Activated naive CD4-positive, alpha-beta T cell treated with anti-CD3 and anti-CD28 coated beads, Interleukin-2, amount 50 U/mL, for 24 hours (primary cell): Measurements from ENCODE around the gene CEND1.

Experiments used
- H3K27ac Mint-ChIP-seq: one replicate; pipeline ENCODE4 v1.8.0; 2021; ENCODE audit warnings: mild to moderate bottlenecking, mixed read lengths
- H3K27me3 Mint-ChIP-seq: one replicate; pipeline ENCODE4 v1.8.0; 2021; ENCODE audit warnings: mixed read lengths
- H3K36me3 Mint-ChIP-seq: one replicate; pipeline ENCODE4 v1.8.0; 2021; ENCODE audit warnings: mixed read lengths
- H3K4me1 Mint-ChIP-seq: one replicate; pipeline ENCODE4 v1.8.0; 2021; ENCODE audit warnings: mixed read lengths
- H3K4me3 Mint-ChIP-seq: one replicate; pipeline ENCODE4 v1.8.0; 2021; ENCODE audit warnings: mild to moderate bottlenecking, mixed read lengths
- H3K9me3 Mint-ChIP-seq: one replicate; pipeline ENCODE4 v1.8.0; 2021; ENCODE audit warnings: mixed read lengths

The CEND1 gene

DNA sequence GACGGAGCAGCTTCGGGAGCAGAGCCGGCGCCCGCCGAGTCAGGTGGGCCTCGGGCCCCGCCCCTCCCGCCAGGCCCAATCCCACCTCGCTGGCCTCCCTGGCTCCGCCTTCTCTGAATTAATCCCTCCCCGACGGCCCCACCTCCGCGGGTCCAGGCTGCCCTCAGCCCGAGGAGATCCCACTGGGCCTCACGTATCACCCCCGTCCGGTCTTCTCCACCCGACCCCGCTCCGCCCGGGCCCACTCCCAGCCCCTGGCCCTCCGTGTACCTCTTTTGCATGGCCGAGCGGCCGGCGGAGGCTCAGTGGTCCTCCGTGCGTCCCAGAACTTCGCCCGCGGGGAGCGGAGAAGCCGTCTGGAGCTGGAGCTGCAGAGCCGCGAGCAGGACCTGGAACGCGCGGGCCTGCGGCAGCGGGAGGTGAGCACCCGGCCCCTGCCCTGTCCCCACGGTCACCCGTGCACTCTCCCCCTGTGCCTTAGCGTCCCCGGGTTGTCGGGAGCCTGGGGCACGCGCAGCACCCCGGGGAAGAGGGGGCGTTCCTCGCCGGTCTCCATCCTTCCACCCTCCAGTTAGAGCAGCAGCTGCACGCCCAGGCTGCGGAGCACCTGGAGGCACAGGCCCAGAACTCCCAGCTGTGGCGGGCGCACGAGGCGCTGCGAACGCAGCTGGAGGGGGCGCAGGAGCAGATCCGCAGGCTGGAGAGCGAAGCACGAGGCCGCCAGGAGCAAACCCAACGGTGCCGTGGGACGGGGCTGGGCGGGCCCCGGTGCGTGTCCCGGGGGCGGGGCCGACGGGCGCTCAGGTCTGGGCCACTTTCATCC is 40.6 kb upstream of the CEND1 start:
- Mint-ChIP-seq H3K4me1 (peaks cover 39% of the 10 kb centered on the region), H3K27ac (no peak overlapping the region), H3K4me3 (peak overlapping the region; percentile 39), H3K36me3 (no peaks in the 10 kb centered on the region), H3K27me3 (peaks cover 10% of the 10 kb centered on the region), H3K9me3 (no peaks in the 10 kb centered on the region)

DNA sequence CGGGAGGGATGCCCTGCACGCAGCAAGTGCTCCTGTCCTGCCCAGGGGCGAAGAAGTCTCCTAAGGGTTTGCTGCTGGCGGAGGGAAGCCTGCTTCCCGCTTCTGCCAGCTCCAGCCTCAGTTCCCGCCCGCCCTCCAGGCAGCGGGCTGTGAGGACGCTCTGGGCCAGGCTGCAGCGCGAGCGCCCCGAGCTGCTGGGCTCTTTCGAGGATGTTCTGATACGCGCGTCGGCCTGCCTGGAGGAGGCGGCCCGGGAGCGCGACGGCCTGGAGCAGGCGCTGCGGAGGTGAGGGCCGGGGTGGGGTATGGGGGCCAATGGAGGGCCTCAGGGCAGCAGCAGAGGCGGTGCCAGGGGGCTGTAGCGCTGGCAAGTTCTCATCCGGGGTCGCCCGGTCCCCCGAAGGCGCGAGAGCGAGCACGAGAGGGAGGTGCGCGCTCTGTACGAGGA is 40.0 kb upstream of the CEND1 start:
- Mint-ChIP-seq H3K27me3 (peaks cover 10% of the 10 kb centered on the region), H3K9me3 (no peaks in the 10 kb centered on the region), H3K36me3 (no peaks in the 10 kb centered on the region), H3K4me1 (peaks cover 39% of the 10 kb centered on the region), H3K4me3 (peak overlapping the region; percentile 39), H3K27ac (no peak overlapping the region)

DNA sequence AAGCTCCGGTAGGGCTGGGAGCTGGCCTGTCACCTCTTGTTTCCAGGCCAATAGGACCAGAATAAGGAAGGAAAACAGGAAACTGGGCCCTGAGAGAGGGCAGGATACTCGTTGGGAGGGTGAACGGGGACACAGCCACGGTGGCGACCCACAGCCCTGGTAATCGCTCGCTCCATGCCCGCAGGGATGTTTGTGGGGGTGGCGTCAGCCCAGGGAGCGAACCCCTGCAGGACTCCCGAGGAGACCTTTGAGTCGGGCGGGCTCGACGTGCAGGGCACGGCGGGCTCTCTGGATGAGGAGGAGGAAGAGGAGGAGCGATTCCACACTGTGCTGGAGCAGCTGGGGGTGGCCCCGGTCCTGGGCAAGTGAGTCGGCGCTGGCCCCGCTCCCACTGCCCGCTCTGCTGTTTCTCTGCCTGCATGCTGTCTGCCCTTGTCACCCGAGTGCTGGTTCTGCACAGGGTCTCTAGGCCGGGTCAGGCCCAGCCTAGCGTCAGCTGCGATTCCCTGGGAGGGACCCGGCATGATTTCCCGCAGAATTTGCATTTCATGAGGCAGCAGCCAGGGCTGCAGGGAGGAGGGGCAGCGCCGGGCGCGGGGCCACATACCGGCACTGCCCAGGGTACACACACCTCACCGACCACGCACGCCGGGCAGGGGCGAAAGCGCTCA is 39.4 kb upstream of the CEND1 start:
- H3K9me3 Mint-ChIP-seq = no peaks in the 10 kb centered on the region
- H3K4me1 Mint-ChIP-seq = peaks cover 38% of the 10 kb centered on the region
- H3K27ac Mint-ChIP-seq = peak overlapping the region; percentile 35
- H3K27me3 Mint-ChIP-seq = peaks cover 10% of the 10 kb centered on the region
- H3K36me3 Mint-ChIP-seq = no peaks in the 10 kb centered on the region
- H3K4me3 Mint-ChIP-seq = peak overlapping the region; percentile 39

GRCh38 chr11:828506-829175 is 38.8 kb upstream of the CEND1 start:
- Mint-ChIP-seq H3K27me3 (peaks cover 10% of the 10 kb centered on the region), H3K36me3 (no peaks in the 10 kb centered on the region), H3K4me1 (peaks cover 32% of the 10 kb centered on the region), H3K9me3 (no peaks in the 10 kb centered on the region), H3K27ac (peak overlapping the region; percentile 35), H3K4me3 (peak overlapping the region; percentile 65)

- H3K4me1 Mint-ChIP-seq = peaks cover 32% of the 10 kb centered on the region
- peak within 1 kb of the TSS; percentile 6 for H3K27ac Mint-ChIP-seq
- peak within 1 kb of the TSS; percentile 65 for H3K4me3 Mint-ChIP-seq
- H3K9me3 Mint-ChIP-seq = no peaks in the 10 kb centered on the region
- H3K27me3 Mint-ChIP-seq = peaks cover 10% of the 10 kb centered on the region
- no peaks in the 10 kb centered on the region for H3K36me3 Mint-ChIP-seq
Measured at GRCh38 chr11:827897-828192, 38.0 kb upstream of the CEND1 start, which contains the start of gene CRACR2B. TSS of gene CRACR2B (plus strand) at chr11:827919. CDS start at chr11:828608, 689 bp downstream.

DNA sequence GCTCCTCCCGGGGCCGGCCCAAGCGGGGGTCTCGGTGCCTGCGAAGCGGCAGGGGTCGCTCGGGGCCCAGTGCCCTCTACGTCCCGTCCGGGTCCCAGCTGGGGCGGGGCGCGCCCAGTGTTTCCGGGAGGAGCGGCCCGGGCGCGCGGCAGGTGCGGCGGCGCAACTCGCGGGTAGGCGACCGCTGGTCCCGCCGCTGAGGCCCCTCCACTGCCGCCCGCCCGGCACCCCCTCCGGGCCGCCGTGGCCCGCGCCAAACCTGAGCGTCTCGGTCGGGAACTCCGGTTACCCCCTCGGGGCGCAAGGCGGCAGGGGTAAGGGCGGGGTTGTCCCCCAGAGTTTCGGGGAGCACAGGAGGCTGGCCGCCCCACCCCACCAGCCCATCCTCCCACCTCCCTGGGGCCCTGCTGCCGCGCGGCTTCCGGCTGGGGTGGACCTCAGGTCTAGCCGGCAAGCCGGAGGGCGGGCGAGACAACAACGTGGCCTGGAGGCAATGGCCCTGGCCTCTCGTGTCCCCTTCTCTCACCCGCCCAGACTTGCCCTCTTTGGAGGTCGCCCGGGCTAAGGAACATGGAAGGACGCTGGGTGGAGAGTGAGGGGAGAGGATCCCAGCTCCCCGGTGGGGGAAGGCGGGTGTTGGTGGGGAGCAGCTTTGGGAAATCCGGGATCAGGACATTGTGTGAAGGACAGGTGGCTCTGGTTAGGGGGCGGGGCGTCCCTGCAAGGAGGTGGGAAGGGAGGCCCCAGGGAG is 37.4 kb upstream of the CEND1 start:
- Mint-ChIP-seq H3K9me3 (no peaks in the 10 kb centered on the region), H3K27ac (peak overlapping the region; percentile 6), H3K36me3 (no peaks in the 10 kb centered on the region), H3K27me3 (peaks cover 10% of the 10 kb centered on the region), H3K4me1 (peaks cover 32% of the 10 kb centered on the region), H3K4me3 (peak overlapping the region; percentile 65)

DNA sequence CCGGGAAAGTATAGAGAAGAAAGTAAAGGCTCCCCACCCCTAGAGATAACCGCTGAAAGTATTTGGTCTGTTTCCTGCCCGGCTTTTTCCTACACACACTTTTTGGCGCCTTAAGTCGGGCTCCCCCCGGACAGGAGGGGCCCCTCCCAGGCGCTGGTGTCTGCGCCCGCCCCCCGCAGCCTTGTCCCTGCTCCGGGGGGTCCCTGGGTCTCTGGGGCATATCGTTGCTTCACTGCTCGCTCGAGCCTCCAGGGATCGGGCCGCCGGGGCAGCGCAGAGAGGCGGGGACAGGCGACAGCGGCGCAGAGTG is 36.9 kb upstream of the CEND1 start:
- H3K27me3 Mint-ChIP-seq = peaks cover 10% of the 10 kb centered on the region
- no peak overlapping the region for H3K27ac Mint-ChIP-seq
- H3K36me3 Mint-ChIP-seq = no peaks in the 10 kb centered on the region

GRCh38 chr11:826227-826621 is 36.3 kb upstream of the CEND1 start:
- H3K4me1 Mint-ChIP-seq = peaks cover 25% of the 10 kb centered on the region
- H3K27me3 Mint-ChIP-seq = peaks cover 9% of the 10 kb centered on the region
- H3K27ac Mint-ChIP-seq = no peak overlapping the region
- no peaks in the 10 kb centered on the region for H3K36me3 Mint-ChIP-seq
- H3K4me3 Mint-ChIP-seq = peak overlapping the region; percentile 72
- H3K9me3 Mint-ChIP-seq = no peaks in the 10 kb centered on the region

More for the DNA sequence above, 36.9 kb upstream of the CEND1 start:
- Mint-ChIP-seq H3K4me3 (peak overlapping the region; percentile 72), H3K9me3 (no peaks in the 10 kb centered on the region), H3K4me1 (peaks cover 31% of the 10 kb centered on the region)

DNA sequence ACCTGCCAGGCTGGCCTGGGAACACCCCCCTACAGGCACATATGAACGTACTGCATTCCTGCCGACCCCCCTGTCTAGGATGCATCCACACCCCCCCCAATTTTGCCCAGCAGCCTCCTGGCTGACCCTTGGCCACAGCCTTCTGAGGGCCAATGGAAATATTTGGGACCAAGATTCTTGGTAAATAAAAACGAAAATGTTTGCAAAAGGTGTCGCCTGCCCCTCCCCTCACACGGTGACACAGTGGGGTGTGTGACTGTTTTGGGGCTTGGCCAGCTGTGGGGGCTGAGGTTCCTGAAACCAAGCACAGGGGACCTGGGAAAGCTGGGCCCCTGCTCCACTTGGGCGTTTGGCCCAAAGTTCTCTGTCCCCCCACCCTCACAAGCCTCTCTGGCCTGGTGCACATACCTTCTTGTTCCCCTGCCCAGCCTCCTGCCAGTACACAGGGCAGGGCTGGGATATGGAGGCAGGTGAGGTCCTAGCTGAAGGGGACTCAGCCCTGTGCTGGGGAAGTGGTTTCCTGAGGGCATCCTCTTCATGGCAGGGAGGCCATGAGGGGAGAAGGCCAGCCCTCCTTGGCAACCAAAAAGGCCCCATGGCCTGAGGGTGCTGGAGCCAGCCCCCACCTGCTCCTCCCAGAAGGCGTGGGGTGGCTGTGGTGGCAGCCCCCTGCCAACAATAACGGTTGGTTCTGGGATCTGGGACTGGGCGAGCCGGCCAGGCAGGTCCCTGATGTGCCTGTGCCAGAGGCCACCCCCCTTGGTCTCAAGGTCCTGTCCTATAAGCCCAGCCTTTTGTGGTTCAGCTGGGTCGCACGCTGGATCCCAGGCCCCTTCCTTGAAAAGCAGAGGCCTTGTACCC is 35.7 kb upstream of the CEND1 start:
- no peaks in the 10 kb centered on the region for H3K9me3 Mint-ChIP-seq
- peaks cover 9% of the 10 kb centered on the region for H3K27me3 Mint-ChIP-seq
- H3K27ac Mint-ChIP-seq = no peak overlapping the region
- no peaks in the 10 kb centered on the region for H3K36me3 Mint-ChIP-seq
- no peak overlapping the region for H3K4me3 Mint-ChIP-seq
- peaks cover 28% of the 10 kb centered on the region for H3K4me1 Mint-ChIP-seq

- Mint-ChIP-seq H3K9me3 (no peaks in the 10 kb centered on the region), H3K36me3 (no peaks in the 10 kb centered on the region), H3K27ac (no peak overlapping the region), H3K4me1 (peaks cover 28% of the 10 kb centered on the region), H3K4me3 (no peak overlapping the region), H3K27me3 (peaks cover 9% of the 10 kb centered on the region)
Measured at GRCh38 chr11:824942-825341, 35.1 kb upstream of the CEND1 start.

DNA sequence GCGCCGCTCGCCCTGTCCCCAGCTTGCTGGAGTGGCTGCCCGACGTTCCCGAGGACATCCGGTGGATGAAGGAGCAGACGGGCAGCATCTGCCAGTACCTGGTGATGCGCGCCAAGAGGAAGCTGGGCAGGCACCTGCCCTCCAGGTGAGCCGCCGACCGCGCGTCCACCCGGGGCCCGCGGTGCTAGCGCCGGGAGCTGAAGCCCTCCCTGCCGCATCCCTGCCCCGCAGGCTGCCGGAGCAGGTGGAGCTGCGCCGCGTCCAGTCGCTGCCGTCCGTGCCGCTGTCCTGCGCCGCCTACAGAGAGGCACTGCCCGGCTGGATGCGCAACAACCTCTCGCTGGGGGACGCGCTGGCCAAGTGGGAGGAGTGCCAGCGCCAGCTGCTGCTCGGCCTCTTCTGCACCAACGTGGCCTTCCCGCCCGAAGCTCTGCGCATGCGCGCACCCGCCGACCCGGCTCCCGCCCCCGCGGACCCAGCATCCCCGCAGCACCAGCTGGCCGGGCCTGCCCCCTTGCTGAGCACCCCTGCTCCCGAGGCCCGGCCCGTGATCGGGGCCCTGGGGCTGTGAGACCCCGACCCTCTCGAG is 34.5 kb upstream of the CEND1 start:
- Mint-ChIP-seq H3K9me3 (no peaks in the 10 kb centered on the region), H3K4me3 (no peak overlapping the region), H3K36me3 (no peaks in the 10 kb centered on the region), H3K4me1 (peaks cover 23% of the 10 kb centered on the region), H3K27me3 (peaks cover 9% of the 10 kb centered on the region), H3K27ac (no peak overlapping the region)

DNA sequence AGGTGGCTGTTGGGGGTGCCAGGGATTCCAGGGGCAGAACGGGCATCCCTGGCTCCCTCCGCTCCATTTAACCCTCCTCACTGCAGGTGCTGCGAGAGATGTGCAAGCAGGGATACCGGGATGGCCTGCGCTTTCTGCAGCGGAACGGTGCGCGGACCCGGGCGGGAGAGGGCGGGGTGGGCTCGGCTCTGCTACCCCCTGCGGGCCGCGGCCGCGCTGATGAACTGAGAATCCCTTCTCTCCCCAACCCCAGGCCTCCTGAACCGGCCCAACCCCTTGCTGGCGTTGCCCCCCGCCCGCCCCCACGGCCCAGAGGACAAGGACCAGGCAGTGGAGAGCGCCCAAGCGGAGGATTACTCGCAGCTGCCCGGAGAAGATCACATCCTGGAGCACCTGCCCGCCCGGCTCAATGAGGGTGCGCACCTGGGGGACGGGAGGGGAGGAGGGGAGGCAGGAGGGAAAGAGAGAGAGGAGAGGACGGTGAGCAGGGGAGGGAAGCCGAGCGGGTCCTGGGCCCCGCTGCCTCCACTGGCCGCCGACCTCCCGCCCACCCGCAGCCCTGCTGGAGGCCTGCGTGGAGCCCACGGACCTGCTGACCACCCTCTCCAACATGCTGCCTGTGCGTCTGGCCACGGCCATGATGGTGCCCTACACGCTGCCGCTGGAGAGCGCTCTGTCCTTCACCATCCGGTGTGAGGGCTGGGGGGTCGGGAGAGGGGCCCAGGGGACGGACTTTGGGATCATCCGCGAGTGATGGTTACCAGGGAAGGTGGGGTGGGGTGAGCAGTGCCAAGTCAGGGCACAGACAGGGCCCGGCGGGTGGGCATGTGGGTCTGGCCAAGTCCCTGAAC is 33.8 kb upstream of the CEND1 start:
- no peaks in the 10 kb centered on the region for H3K9me3 Mint-ChIP-seq
- H3K27me3 Mint-ChIP-seq = peaks cover 6% of the 10 kb centered on the region
- peaks cover 17% of the 10 kb centered on the region for H3K4me1 Mint-ChIP-seq
- no peaks in the 10 kb centered on the region for H3K36me3 Mint-ChIP-seq
- H3K27ac Mint-ChIP-seq = no peak overlapping the region
- no peak overlapping the region for H3K4me3 Mint-ChIP-seq

DNA sequence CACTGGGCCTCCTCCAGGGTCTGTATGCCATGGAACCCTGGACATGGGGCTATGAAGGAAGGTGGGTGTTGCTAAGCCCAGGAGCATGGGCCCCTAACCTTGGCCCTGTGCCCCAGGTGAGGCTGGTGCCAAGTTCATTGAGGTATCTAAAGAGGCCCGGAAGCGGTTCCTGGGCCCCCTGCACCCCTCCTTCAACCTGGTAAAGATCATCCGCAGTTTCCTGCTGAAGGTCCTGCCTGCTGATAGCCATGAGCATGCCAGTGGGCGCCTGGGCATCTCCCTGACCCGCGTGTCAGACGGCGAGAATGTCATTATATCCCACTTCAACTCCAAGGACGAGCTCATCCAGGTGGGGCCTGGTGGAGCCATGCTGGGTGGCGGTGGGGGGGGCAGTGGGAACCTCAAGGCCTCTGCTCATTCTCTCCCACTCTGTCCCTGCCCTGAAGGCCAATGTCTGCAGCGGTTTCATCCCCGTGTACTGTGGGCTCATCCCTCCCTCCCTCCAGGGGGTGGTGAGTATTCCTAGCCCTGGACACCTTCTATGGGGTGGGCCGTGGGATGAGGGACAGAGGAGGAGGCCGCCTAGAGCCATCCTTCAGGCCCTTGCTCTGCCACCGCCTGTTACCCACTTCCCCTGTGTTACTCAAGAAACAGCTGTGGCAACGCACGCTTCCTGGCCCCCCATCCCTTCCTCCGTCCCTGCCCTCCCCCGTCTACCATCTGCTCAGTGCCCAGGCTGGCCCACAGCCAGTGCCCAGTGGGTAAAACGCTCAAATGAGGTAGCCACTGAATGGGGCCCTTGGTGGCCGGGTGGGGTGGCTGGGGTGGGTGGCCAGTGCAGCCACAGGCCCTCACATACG is 31.9 kb upstream of the CEND1 start:
- H3K27me3 Mint-ChIP-seq = no peaks in the 10 kb centered on the region
- H3K36me3 Mint-ChIP-seq = no peaks in the 10 kb centered on the region
- H3K4me3 Mint-ChIP-seq = peak overlapping the region; percentile 30
- peaks cover 8% of the 10 kb centered on the region for H3K4me1 Mint-ChIP-seq
- H3K9me3 Mint-ChIP-seq = no peaks in the 10 kb centered on the region
- H3K27ac Mint-ChIP-seq = no peak overlapping the region
